ENCODE measurements around the gene CCDC85A.

GRCh38 chr2:56192664-56193305 is 9.0 kb downstream of the CCDC85A start:
- no peak for TF ChIP-seq CTCF (IDR thresholded peaks at IDR 0.05)
- no peak for TF ChIP-seq POLR2A (IDR thresholded peaks at IDR 0.05)
- TF ChIP-seq EP300 (IDR thresholded peaks at IDR 0.05) = no peak

Data from ovary (tissue), 3 donors.